ENCODE measurements around the gene PLXDC2.

GRCh38 chr10:20033476-20033875 is 217.2 kb downstream of the PLXDC2 start:
- no peak for TF ChIP-seq SUZ12 (IDR thresholded peaks at IDR 0.05)
- TF ChIP-seq PKNOX1 (IDR thresholded peaks at IDR 0.05) = no peak
- TF ChIP-seq ELF4 (IDR thresholded peaks at IDR 0.05) = no peak
- TF ChIP-seq TARDBP (IDR thresholded peaks at IDR 0.05) = no peak
